Memory B cell (primary cell): ENCODE measurements around the gene TMEM52.

ENCODE experiments used
- ATAC-seq: fragments of 150-1000 bp; cut with Tn5 transposase; 2 replicates; pipeline ENCODE4 v1.10.0; 2021; ENCODE audit warnings: low read depth, mild to moderate bottlenecking, moderate library complexity
- DNase-seq, 2 donors: peaks; one replicate each; pipeline ENCODE4 v3.0.0; 2022; ENCODE audit warnings: low spot score in 2 of 2
- H3K27ac Mint-ChIP-seq: one replicate; pipeline ENCODE4 v1.8.0; 2022; ENCODE audit warnings: mild to moderate bottlenecking, moderate library complexity, mixed read lengths
- H3K27me3 Mint-ChIP-seq: one replicate; pipeline ENCODE4 v1.8.0; 2022; ENCODE audit warnings: mixed read lengths
- H3K36me3 Mint-ChIP-seq: one replicate; pipeline ENCODE4 v1.8.0; 2022; ENCODE audit warnings: mild to moderate bottlenecking, mixed read lengths
- H3K4me1 Mint-ChIP-seq: one replicate; pipeline ENCODE4 v1.8.0; 2022; ENCODE audit warnings: mixed read lengths
- H3K4me3 Mint-ChIP-seq: one replicate; pipeline ENCODE4 v1.8.0; 2022; ENCODE audit warnings: mild to moderate bottlenecking, moderate library complexity, mixed read lengths
- H3K9me3 Mint-ChIP-seq: one replicate; pipeline ENCODE4 v1.8.0; 2022; ENCODE audit warnings: mixed read lengths

The TMEM52 gene

DNA sequence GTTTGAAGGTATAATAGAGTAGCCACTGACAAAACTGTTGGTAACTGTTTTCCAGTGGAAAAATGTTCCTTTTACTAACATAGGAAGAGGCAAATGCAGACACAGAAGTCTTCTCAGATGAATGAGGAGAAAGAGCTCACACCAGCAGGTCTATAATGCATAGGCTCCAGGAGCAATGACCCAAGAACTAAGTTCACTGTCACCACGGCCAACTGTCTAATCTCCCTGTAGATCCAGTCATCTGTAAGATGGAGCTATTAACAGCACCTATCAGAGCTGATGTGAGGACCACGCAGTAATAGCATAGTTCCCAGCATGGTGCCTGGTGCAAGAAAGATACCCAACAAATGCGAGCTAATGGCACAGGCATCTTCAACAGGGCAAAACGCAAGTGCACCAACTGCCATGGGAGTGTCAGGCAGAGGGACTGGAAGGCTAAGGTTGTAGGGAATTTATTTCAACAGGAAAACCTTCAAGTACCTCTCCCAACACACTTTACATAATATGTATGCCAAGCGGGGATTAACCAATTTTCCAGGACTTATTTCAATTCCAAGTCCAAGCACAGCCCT is 41.1 kb downstream of the TMEM52 start:
- H3K9me3 Mint-ChIP-seq = no peaks in the 10 kb centered on the region
- DNase-seq = no peak
- H3K4me3 Mint-ChIP-seq = no peak overlapping the region
- H3K27ac Mint-ChIP-seq = peak overlapping the region; percentile 69
- no peak for ATAC-seq
- peaks cover 51% of the 10 kb centered on the region for H3K4me1 Mint-ChIP-seq
- no peaks in the 10 kb centered on the region for H3K27me3 Mint-ChIP-seq
- H3K36me3 Mint-ChIP-seq = peaks cover 18% of the 10 kb centered on the region

DNA sequence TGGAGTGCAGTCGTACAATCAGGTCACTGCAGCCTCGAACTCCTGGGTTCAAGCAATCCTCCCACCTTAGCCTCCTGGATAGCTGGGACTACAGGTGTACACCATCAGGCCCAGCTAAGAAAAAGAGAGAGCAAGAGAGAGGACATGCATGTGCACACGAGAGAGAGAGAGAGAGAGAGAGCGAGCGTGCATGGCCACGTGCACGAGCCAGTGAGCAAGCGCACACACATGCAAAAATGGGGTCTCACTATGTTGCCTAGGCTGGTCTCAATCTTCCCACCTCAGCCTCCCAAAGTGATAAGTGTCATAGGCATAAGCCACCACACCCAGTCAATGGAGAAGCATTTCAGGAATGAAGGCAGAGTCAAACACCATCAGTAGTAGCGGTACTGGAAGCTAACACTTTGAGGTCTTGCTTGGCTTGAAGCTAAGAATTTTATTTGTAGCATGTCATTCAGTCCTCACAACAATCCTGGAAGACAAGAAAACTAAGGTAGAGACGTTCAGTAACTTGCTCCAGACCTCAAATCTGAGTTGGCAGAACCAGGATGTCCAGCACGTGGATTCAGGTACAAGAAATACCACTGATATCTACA is 42.6 kb downstream of the TMEM52 start:
- no peak for DNase-seq
- Mint-ChIP-seq H3K36me3 (peaks cover 27% of the 10 kb centered on the region), H3K9me3 (no peaks in the 10 kb centered on the region), H3K27ac (peak overlapping the region; percentile 36), H3K4me1 (peaks cover 58% of the 10 kb centered on the region), H3K4me3 (peak overlapping the region; percentile 62), H3K27me3 (no peaks in the 10 kb centered on the region)
- no peak for ATAC-seq

DNA sequence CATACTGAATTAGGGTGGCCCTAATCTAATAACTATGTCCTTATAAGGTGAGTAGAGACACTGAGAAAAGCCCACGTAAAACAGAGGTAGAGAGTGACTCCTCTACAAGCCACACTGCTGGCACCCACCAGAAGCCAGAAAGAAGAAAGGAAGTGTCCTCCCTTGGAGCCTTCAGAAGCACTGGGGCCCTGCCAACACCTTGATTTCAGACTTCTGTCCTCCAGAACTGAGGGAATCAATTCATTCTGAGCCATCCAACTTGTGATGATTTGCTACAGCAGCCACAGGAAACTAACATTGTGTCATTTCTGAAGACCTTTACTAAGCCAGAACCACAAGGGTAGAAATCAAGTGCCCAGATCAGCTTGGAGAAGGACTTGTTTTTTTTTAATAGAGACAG is 43.1 kb downstream of the TMEM52 start:
- peak overlapping the region; percentile 36 for H3K27ac Mint-ChIP-seq
- no peaks in the 10 kb centered on the region for H3K27me3 Mint-ChIP-seq
- H3K36me3 Mint-ChIP-seq = peaks cover 28% of the 10 kb centered on the region
- no peak for ATAC-seq
- H3K4me3 Mint-ChIP-seq = peak overlapping the region; percentile 62
- H3K4me1 Mint-ChIP-seq = peaks cover 56% of the 10 kb centered on the region
- no peak for DNase-seq
- H3K9me3 Mint-ChIP-seq = no peaks in the 10 kb centered on the region

DNA sequence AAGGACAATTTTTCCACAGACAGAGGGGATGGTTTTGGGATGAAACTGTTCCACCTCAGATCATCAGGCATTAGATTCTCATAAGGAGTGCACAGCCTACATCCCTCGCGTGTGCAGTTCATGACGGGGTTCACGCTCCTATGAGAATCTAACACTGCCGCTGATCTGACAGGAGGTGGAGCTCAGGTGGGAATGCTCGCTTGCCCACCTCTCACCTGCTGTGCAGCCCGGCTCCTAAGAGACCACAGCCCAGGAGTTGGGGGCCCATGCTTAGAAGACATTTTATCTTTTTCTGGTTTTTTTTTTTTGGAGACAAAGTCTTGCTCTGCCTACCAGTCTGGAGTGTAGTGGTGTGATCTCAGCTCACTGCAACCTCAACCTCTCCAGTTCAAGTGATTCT is 44.2 kb downstream of the TMEM52 start:
- H3K27ac Mint-ChIP-seq = no peak overlapping the region
- peaks cover 60% of the 10 kb centered on the region for H3K4me1 Mint-ChIP-seq
- no peak for ATAC-seq
- no peaks in the 10 kb centered on the region for H3K27me3 Mint-ChIP-seq
- DNase-seq = no peak
- peaks cover 30% of the 10 kb centered on the region for H3K36me3 Mint-ChIP-seq
- no peaks in the 10 kb centered on the region for H3K9me3 Mint-ChIP-seq
- H3K4me3 Mint-ChIP-seq = no peak overlapping the region

DNA sequence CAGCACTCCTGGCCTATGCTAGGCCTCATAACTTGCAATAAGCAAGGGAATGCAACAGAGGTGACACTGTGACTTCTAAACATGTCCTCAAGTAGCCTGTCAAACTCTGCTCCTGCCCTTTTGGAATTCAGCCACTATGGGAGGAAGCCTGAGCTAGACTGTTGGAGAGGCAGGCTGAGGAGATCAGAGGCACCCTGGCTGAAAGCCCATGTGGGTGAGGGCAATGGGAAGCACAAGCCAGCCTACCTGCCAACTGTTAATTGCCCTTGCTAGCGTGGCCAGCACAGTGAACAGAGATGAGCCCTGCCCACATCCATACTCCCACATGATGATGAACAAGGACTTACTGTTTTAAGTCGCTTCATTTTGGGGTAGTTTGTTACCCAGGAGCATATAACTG is 45.9 kb downstream of the TMEM52 start:
- no peak for ATAC-seq
- Mint-ChIP-seq H3K4me3 (no peak overlapping the region), H3K27me3 (no peaks in the 10 kb centered on the region), H3K4me1 (peaks cover 60% of the 10 kb centered on the region), H3K9me3 (no peaks in the 10 kb centered on the region), H3K27ac (peak overlapping the region; percentile 54), H3K36me3 (peaks cover 23% of the 10 kb centered on the region)
- no peak for DNase-seq

DNA sequence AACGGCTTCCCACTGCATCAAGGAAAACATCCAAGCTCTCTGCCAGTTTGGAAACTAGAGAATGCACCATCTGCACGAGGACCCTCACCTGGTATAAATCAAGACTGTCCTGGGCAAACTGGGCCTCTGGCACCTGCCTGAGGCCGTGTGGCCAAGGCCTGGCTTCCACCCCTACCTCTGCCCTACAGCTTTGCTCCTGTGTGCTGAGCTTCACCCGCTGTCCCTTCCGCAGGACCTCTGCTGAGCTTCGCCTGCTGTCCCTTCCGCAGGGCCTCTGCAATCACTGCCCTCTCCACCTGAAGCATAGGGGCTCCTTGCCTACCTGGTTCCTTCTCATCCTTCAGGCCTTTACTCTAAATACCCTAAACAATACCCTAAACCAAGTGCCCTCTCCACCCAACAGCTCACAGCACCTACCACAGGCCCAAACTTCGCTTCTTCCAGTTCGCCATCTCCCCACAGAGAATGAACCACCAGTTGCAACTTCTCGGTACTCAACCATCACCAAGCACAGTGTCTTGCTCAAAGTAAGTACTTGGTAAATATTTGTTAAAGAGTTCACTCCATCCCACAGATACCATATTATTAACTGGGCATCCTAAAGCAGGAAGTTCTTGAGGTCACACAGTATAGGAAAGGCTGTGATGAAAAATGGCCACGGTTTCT is 46.6 kb downstream of the TMEM52 start:
- H3K9me3 Mint-ChIP-seq = no peaks in the 10 kb centered on the region
- DNase-seq (no peak), ATAC-seq (no peak)
- H3K27me3 Mint-ChIP-seq = no peaks in the 10 kb centered on the region
- H3K4me1 Mint-ChIP-seq = peaks cover 58% of the 10 kb centered on the region
- no peak overlapping the region for H3K4me3 Mint-ChIP-seq
- H3K27ac Mint-ChIP-seq = peak overlapping the region; percentile 54
- H3K36me3 Mint-ChIP-seq = peaks cover 20% of the 10 kb centered on the region

DNA sequence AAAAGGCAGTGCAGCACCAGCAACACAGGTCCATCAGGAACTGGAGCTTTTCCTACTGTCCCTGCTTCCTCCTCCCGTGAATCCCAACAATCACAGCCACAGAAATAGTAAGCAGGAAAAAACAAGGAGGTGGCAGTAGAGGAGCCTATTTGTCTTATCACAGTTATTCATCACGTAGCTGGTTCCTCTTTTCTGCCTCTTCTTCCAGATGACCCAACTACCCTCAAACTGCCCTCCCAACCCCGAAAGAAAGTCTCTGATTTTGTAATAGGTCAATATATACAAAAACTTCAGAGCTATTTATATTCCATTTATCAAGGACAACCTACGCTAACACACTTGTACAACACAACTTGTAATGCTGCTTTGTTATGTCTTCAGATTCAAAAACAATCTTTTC is 49.6 kb downstream of the TMEM52 start:
- Mint-ChIP-seq H3K27me3 (no peaks in the 10 kb centered on the region), H3K27ac (peak overlapping the region; percentile 10), H3K4me3 (no peak overlapping the region), H3K4me1 (peaks cover 57% of the 10 kb centered on the region), H3K9me3 (no peaks in the 10 kb centered on the region), H3K36me3 (peaks cover 17% of the 10 kb centered on the region)
- ATAC-seq (peak; percentile 61), DNase-seq (no peak)
